ENCODE measurements around the gene BLACAT1.
"Not testable (repeated sequence)": the region's sequence is repeated elsewhere in the genome, so short reads cannot be mapped to it uniquely, and the experiment has no call there.

Gene BLACAT1

GRCh38 chr1:205483372-205483771 lies 27.5 kb upstream of the BLACAT1 start:
- no peak for DNase-seq (ENCODE audit: low read depth)

- not testable (repeated sequence) for DNase-seq (ENCODE audit: low read depth)
These were observed 26.7 kb upstream of the BLACAT1 start for GRCh38 chr1:205482587-205482986.

DNA sequence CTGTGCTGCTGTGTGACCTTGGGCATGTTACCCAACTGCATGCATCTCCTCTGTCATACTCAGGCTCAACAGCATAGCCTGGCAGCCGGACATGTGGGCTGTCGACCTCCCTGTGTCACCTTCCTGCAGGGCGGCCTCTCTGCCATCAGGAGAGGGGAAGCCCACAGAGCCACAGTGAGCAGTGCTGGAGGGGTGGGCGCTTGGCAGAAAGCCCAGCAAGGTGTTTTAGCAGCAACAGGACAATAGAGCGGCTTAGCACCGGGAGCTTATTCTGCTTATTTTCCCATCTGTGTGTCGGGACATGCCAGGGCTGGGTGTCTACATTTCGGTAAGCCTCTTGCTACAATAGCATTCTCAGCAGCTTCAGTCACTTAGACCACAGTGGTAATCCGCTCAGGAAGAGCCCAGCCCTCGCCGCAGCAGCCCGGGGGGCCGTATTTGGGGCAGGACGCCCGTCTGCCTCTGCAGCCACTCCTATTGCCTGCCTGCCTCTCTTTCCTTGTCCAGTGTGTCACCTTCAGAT lies 25.8 kb upstream of the BLACAT1 start:
- no peak for DNase-seq (ENCODE audit: low read depth)

- no peak for DNase-seq (ENCODE audit: low read depth)
These were observed 25.4 kb upstream of the BLACAT1 start for GRCh38 chr1:205481218-205481617.

GRCh38 chr1:205480349-205480985 lies 24.6 kb upstream of the BLACAT1 start:
- DNase-seq (ENCODE audit: low read depth), result no peak

GRCh38 chr1:205478985-205479384 lies 23.1 kb upstream of the BLACAT1 start:
- not testable (repeated sequence) for DNase-seq (ENCODE audit: low read depth)

- no peak for DNase-seq (ENCODE audit: low read depth)
These were observed 22.0 kb upstream of the BLACAT1 start for GRCh38 chr1:205477759-205478247.

- no peak for DNase-seq (ENCODE audit: low read depth)
These were observed 21.4 kb upstream of the BLACAT1 start for GRCh38 chr1:205477121-205477758.

- no peak for DNase-seq (ENCODE audit: low read depth)
These were observed 20.8 kb upstream of the BLACAT1 start for GRCh38 chr1:205476648-205477047.

GRCh38 chr1:205475855-205476254 lies 20.0 kb upstream of the BLACAT1 start:
- DNase-seq (ENCODE audit: low read depth), result no peak

DNA sequence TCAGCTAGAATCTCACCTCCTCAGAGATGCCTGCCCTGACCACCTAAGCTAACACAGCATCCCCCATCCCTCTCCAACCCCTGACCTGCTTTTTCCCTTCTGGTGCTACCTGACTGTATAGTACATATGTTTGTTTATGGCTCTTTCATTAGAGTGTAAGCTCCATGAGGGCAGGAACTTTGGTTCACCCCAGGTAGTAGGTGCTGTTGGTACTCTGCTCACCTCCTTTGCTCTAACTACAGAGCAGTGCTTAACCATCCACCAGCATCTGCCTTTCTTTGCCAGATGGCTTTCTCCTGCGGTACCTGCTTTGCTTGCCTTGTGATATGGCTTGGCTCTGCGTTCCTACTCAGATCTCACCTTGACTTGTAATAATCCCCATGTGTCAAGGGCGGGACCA lies 18.7 kb upstream of the BLACAT1 start:
- DNase-seq (ENCODE audit: low read depth), result no peak

- DNase-seq (ENCODE audit: low read depth), result no peak
These were observed 18.1 kb upstream of the BLACAT1 start for GRCh38 chr1:205473966-205474365.

DNA sequence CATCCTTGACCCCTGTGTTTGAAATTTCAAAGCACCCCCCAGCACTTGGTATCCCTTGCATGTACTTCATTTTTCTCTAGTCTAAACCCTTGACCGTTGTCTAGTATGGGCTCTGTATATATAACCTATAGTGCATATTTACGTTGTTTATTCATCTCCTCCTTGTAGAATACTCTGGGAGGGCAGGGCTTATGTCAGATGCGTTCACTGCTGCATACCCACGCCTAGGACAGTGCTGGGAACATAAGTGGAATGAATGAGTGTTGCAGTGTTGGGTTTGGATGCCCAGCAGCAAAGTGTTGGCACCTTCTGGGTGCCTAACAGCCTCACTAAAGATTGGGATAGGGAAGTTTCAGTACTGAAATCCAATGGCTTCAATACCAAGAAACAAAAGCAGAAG lies 17.6 kb upstream of the BLACAT1 start:
- DNase-seq (ENCODE audit: low read depth), result no peak

DNA sequence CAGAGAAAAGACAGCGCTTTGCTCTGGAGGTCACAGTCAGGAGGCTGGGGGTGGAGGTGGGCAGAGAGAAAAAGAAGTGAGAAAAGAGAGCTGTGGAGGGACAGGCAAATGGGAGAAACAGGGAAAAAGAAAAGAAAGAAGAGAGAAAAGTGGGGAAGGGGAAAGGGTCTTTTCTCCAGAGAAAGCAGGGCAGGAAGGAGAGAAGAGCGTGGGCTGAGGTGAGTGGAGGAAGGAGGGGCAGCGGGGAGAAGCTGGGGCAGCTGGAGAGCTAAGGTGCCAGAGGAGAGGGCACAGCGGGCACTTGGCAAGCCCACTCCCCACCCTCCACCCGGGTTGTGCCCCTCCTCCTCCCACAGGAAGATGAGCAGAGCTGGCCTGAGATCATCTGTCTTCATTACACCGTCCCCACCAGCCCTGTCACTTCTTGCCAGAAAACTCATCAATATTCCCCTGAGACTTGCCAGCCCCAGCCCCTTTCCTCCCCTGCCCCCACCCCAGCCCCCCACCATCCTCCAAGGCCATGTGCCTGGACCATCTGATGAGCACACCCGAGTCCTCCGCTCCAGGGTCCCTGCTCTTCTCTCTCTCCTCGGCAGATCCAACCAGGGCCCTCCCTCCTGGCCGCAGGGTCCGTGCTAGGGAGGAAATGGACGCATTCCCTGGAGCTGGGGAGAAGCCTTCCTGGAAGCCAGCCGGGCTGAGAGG lies 17.0 kb upstream of the BLACAT1 start:
- no peak for DNase-seq (ENCODE audit: low read depth)

- DNase-seq (ENCODE audit: low read depth), result no peak
These were observed 14.3 kb upstream of the BLACAT1 start for GRCh38 chr1:205470131-205470530.

- DNase-seq (ENCODE audit: low read depth), result no peak
These were observed 10.9 kb upstream of the BLACAT1 start for GRCh38 chr1:205466595-205467220.

GRCh38 chr1:205465392-205465791 lies 9.5 kb upstream of the BLACAT1 start:
- no peak for DNase-seq (ENCODE audit: low read depth)

DNA sequence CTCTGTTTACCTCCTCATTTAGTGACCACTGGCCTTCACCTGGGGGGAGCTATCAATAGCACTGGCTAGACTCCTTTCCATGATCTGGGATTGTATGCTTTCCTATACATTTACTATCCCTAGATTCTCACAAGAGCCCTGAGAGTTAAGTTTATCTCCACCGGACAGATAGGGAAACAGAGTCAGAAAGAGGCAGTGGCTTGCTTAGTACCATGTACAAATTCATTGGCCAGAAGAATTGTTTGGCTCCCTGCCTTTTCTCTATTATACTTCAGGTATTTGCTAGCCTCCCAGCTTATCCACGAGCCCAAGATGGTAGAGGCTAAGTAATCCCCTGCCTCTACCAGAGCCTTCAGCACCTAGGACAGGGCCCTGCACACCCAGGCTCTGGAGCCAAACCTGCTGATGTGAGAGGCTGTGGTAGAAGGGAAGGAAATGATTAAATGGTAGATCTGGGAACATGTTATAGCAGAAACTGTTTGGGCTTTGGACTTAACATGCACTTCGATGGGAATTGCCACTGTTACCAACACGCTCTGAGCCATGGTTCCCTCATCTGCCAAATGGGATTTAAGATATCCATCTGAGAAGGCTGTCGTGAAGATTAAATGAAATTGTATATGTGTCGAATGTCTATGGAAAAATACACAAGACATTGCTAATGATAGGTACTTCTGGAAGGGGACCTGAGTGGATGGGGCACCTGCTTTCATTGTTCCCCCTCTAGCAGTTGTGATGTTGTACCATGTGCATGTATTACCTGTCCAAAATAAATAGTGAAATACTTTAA lies 3.1 kb upstream of the BLACAT1 start:
- no peak for DNase-seq (ENCODE audit: low read depth)

DNA sequence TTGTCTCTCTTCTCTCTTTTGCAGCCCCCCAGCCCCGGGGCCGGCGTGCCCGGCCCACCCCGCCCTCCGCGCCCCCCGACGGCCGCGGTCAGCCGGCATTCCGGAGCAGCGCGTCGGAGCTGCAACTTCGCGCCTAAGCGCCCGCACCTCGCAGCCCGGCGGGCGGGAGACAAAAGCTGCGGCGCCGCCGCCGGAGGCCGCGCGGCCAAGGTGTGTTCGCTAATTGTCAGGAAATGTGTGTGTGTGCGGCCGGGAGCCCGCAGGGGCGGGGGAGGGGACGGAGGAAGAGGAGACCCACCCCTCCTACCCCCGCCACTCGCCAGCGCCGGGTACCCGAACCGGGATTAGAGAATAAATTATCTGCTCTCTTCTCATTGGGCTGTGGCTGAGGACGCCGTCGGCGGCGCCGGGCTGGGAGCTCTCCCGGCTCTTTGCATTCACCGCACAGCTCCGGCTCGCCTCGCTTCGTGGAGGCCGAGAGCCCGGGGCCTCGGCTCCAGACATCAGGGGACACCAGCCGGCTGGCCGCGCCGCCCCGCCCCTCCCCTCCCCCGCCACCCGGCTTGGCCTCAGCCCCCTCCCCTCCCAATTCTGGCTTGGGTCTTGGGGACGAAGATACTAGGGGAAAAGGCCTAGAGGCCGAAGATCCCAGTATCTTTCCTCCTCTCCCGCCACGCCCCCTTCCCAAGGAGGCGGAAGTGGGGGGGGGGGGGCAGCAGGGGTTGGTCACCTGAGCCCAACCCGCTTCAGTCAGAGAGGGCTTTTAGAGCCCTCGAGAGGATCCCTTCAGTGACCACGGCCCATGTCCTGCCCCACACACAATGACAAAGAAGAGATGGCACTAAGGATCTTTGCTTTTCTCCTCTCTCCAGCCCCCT lies 1.3 kb upstream of the BLACAT1 start:
- no peak for DNase-seq (ENCODE audit: low read depth)

GRCh38 chr1:205456383-205456867 lies 580 bp upstream of the BLACAT1 start:
- no peak for DNase-seq (ENCODE audit: low read depth)

Data from HS-27A (cell line).